Anterior cingulate cortex (tissue), 58 donors: ENCODE data around the gene TMEM198.
A peak's percentile ranks its signal among the peaks of the same experiment; 100 is the strongest.

Experiments used
- DNase-seq, 58 donors: peaks; one replicate each; lab custom pipeline; 2025; lab: John Stamatoyannopoulos, UW

Gene TMEM198

DNA sequence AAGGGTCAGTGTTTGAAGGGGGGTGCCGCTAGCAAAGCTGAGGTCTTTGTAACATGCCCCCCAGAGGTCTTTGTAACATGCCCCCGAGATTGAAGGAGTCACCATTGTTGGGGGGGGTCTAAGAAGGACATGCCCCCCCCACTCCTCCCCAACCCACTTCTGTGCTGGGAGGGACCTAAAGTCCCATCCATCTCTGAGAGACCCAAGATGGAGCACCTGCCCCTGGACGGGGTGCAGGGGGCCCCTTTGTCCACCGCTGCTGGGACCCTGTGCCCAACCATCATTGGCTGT, 35.4 kb upstream of the TMEM198 start:
- no peak for DNase-seq

DNA sequence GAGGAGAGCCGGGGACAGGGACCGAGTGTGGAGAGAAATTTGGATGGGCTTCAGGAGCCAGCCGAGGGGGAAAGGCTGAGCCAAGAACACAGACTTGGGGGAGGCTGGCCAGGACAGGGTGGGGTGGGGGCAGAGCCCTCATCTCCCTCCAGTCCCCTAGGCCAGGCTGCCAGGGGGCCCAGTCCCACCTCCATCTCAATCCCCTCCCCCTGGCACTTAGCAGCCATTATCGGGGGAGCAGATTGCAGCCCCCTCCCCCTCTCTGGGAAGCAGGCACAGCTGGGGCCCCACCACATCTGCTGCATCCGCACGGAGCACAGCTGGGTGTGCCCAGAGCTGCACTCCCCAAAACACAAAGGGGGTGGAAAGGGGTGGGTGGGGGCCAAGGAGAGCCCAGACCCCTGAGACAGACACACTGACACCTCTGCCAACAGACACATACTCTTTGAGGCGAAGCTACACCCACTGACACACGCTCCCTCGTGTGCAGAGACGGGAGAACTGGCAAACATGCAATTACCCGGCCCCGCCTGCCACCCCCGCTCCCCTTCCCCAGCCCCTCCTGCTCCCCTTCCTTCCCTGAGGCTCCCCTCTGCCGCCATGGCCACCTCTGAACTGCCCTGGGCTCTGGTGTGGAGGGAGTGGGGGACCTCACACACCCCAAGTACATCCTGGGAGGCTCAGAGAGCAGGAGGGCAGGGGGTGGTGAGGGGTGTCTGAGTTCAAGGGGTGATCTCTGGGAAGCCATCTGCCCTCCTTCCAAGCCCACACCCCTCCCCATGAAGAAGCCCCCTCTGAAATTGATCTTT, 34.7 kb upstream of the TMEM198 start:
- DNase-seq = peak in 1 of 58 donors; percentile 26

DNA sequence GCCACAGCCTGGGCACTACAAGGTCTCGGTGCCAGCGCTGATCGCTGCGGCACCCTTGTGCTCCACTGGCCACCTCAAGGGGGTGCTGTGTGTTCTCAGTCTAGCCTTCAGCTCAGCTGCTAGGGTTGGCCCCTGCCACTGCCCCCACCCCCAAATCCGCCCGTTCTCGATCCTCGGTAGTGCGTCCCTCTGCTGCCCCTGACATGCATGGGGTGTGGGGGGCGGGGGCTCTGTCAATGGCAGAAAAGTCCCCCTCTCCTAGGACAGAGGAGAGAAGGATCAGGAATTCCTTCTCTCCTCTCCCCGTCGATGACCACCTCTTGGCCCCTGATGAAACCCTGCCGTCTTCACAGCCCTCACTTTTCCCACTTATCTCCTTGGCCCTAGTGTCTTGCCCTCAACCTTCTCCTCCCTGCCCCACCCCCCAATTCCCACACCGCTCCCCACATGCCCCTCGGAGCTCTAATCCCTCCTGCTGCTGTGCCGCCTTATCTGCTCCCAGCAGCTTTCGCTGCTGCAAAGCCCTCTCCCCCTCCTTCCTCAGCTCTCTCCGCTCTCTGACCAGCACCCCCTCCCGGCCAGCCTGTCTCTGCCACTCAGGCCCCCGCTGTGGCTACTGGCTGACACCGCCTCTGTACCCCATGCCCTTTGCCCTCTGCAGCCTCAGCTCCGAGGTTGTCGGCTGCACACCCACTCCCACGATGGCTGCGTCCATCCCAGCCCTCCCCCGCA, 33.9 kb upstream of the TMEM198 start:
- peak in 45 of 58 donors; percentile 10 to 67 (median 33) for DNase-seq

DNA sequence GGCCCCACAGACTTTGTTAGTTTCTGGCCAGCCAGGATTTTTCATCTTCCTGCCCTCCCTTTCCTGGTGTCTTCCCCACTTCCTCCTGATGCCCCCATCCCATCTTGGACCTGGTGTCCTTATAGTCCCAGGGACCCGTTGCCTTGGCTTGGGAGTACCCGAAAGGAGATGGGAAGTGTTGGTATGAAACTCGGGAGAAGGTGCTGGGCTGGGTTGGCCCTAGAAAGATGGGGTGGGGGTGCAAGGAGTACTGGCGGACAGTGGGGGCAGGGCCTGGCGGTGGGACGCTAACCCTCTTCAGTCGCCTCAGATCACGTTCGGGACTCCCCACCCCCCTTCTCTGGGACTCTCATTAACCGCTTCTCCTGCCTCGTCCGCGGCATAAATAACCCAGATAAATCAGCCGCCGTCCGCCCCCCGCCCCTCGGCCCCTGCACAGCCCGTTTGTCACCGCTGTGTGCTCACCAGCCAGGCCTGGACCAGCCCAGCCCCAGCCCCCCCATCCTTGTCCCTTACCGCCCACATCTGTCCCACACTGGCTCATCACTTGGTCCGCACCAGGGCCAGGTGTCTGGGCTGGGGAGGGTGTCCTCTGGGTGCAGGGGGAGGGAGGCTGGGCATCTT, 33.2 kb upstream of the TMEM198 start:
- DNase-seq = peak in 1 of 58 donors; percentile 9

- DNase-seq = peak in 5 of 58 donors; percentile 12 to 35 (median 20)
Measured at GRCh38 chr2:219511547-219512325, 32.1 kb upstream of the TMEM198 start.

DNA sequence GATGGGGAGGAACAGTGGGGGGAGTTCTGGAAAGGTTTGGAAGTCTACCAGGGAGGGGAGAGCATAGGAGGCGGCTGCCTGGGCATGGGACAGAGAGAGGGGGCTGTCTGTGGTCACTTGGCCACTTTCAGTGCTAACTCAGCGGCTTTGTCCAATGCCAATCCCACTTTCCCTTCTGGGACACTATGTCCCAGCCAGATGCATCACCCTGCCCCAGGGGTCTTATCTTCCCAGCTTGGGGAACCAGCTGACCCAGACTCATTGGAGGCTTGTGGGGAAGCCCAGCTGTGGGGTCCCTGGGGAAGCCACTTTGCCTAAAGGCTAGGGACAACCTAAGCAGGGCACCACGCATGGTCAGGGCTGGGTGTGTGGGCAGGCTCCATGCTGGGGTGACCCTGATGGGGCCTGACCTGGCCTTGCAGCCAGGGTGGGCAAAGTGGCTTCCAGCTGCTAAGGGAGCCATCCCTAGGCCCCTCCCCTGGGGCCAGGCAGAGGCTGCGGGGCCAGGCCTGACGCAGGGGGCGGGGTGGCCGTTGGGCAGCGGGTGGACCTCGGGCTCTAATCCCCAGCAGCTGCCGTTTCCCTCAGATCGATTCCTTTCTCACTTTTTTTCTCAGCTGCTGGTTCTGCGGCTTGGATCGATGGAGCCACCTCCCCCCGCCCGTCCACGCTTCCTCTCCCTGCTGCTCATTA, 31.2 kb upstream of the TMEM198 start:
- DNase-seq = no peak

DNA sequence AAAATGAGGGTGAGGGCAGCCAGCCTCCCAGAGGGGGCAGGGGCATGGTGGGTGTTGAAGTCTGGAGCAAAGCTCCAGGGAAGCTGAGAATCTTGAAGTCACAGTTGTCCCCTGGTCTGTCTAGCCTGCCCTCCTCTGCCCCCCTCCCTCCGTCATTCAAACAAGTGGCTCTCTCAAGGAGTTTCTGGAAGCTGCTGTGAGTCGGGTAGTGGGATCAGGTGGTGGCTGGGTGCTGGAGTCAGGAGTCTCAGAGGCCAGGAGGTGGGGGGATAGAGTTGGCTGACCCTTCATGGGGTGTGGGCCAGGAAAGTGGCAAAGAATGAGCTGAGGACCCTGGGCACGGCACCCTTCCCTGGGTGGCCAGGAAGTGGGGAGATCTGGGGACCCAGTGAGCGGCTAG, 30.0 kb upstream of the TMEM198 start:
- DNase-seq = no peak

DNA sequence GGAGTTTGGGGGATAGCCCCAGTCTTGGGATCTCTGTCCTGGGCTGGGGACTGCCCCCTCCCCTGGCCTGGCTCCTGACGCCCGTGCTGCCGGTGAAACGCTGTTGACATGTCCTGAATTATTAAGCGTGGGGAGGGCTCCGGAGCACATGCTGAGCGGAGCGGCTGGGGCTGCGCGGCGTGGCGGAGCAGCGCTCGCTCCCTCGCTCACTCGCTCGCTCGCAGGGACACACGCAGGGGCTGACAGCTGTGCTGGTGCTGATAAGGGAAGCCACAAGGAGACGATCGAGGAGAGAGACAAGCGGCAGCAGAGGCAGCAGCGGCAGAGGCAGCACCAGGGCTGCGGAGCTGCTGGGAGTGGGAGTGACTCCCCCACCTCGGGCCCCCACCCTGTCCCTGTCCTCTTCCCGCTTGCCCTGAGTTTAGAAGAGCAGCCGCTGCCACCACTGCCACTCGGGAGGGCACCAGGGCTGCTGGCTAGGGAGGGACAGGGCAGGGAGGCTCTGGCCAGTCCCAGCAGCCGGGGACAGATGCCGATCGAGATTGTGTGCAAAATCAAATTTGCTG, 29.5 kb upstream of the TMEM198 start, which contains the start of gene ASIC4:
TSS of gene ASIC4 (plus strand) at position 287 of the 566 bp plus-strand sequence. CDS start at position 530, 243 bp downstream.
- peak in 7 of 58 donors; percentile 15 to 47 (median 29) for DNase-seq

DNA sequence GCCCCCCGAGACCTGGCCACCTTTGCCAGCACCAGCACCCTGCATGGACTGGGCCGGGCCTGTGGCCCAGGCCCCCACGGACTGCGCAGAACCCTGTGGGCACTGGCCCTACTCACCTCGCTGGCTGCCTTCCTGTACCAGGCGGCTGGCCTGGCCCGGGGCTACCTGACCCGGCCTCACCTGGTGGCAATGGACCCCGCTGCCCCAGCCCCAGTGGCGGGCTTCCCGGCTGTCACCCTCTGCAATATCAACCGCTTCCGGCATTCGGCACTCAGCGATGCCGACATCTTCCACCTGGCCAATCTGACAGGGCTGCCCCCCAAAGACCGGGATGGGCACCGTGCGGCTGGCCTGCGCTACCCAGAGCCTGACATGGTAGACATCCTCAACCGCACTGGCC, 29.0 kb upstream of the TMEM198 start:
- no peak for DNase-seq

GRCh38 chr2:219515874-219516629, 27.8 kb upstream of the TMEM198 start:
- no peak for DNase-seq

GRCh38 chr2:219516888-219517287, 26.9 kb upstream of the TMEM198 start:
- peak in 1 of 58 donors; percentile 11 for DNase-seq

GRCh38 chr2:219517954-219518778, 25.7 kb upstream of the TMEM198 start:
- DNase-seq = no peak

GRCh38 chr2:219519526-219519916, 24.3 kb upstream of the TMEM198 start:
- DNase-seq = no peak

- DNase-seq = no peak
Measured at GRCh38 chr2:219520079-219520478, 23.7 kb upstream of the TMEM198 start.

DNA sequence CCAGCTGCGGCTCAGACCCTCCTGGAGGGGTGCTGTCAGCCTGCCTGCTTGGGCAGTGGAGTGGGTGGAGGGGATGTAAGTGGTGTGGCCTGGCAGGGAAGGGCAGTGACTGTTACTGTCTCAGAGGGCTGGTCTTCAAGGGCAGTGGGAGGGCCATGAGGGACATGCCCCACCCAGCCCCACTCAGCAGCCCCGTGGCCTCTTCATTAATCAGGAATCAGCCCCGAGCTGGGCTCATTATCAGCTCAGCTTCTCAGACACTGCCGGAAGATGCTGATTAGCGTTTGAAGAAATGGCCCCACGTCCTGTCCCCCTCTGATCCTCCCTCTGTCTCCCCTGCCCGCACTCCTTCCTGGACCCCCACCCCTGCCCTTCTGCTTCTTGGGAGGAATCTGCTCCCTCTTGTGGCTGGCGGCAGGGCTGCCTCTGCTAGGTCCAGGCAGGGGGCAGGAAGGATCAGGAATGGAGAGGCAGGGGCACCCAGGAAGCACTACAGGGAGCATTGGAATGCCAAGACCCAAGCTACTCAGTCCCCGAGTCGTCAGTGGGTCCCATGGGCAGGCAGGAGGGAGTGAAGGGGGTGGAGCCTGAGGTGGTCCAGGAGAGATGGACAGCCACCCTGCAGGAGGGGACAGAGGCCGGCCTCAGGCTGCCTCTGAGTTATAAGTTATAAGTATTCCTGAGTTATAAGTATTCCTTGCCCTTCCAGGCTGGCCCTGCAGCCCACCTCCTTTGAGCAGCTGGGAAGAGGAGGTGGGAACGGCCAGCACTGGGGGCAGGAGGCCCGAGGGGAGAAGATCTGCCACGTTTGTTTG, 22.6 kb upstream of the TMEM198 start:
- DNase-seq = peak in 6 of 58 donors; percentile 19 to 32 (median 26)

- DNase-seq = peak in 15 of 58 donors; percentile 13 to 59 (median 32)
Measured at GRCh38 chr2:219522111-219523030, 21.5 kb upstream of the TMEM198 start.
